ENCODE data around the gene CLK4.

DNA sequence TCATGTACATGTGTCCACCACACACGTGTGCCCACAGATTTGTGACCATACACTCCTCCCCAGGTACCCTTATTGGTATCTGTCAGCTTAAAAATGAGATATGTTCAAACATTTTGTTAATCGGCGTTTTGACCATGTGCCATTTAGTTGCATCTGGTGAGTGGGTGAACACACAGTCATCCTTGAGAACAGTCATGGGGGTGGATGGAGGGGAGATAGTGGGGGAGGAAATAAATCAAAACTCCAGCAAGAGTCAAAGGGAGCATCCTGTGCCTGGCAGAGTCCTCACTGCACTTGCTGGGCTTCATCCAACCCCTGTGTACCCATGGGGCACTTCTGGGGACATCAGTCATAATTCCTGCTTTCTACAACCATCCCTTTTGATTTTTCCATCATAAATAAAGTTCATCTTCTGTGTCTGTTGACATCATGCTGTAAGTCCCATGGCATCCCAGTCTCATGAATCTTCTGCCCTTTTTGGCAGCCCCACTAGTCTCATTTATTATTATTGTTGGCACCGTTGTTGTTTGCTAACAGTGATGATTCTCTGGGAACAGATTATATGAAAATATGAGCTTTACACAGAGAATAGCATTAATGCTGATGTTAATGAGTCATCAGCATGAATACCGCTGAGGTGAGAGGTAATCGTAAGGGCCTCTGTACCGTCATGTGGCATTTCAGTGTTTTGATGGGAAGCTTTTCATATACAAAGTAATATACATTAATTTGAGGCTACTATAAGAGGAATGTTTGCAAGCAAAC, 24.4 kb upstream of the CLK4 start:
- TF ChIP-seq CTCF (IDR thresholded peaks at IDR 0.05) (no peak), POLR2A (IDR thresholded peaks at IDR 0.05) (no peak)
